GM19099 (cell line): ENCODE results near the gene MAP1A.

Source experiments
- POLR2A ChIP-seq: IDR thresholded peaks from 3 replicates; pipeline ENCODE4 v1.6.1; 2011; ENCODE audit warnings: low read depth; ENCODE audit not compliant: insufficient read length; ENCODE audit errors: extremely low read depth

MAP1A gene

GRCh38 chr15:43545426-43545825 is 28.0 kb downstream of the MAP1A start:
- TF ChIP-seq POLR2A = no peak

- TF ChIP-seq POLR2A = no peak
Measured at GRCh38 chr15:43547539-43547938, 30.1 kb downstream of the MAP1A start.

GRCh38 chr15:43550527-43551363 is 33.3 kb downstream of the MAP1A start:
- no peak for TF ChIP-seq POLR2A

GRCh38 chr15:43552256-43552655 is 34.8 kb downstream of the MAP1A start:
- TF ChIP-seq POLR2A = no peak

GRCh38 chr15:43552986-43553385 is 35.6 kb downstream of the MAP1A start:
- no peak for TF ChIP-seq POLR2A
